Measurements from ENCODE around the gene PUSL1.

PUSL1 gene, protein sequence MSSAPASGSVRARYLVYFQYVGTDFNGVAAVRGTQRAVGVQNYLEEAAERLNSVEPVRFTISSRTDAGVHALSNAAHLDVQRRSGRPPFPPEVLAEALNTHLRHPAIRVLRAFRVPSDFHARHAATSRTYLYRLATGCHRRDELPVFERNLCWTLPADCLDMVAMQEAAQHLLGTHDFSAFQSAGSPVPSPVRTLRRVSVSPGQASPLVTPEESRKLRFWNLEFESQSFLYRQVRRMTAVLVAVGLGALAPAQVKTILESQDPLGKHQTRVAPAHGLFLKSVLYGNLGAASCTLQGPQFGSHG

DNA sequence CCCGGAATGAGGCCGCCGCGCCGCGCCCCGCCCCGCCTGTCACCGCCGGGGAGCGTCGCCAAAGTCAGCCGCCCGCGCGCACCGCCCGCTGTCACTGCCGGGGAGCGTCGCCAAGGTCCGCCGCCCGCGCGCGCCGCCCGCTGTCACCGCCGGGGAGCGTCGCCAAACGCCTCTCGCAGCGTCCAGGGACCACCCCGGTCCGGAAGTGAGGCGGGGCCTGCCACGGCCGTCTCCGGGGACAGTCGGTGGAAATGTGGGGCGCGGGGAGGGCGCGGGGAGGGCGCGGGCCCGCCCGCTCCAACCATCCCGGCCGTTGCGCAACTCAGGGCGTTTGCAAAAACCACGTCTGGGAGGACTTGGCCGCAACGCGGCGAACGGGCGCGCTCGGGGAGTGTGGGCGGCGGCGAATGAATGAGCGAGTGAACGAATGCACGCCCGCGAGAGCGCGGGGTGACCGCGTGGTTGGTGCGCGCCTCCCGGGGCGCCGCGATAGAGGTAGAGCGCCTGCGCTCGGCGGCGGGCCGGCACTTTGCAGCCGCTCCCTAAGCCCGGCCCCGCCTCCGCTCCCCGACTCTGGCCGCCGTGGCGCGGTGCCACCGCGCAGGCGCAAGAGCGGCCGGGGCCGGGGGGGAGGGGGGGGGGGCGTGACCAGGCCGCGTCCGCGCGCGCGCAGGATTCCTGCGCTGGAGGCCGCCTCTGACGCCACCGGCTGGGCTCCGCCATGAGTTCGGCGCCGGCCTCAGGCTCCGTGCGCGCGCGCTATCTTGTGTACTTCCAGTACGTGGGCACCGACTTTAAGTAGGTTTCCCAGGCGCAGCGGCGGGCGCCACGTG lies at the start of gene PUSL1, which contains the start of gene ACAP3:
Gene PUSL1, plus strand, starts transcription at position 675 of the 833 bp plus-strand sequence. Its CDS starts 47 bp downstream, at position 722.
Gene ACAP3, minus strand, starts transcription at position 8 of the 833 bp plus-strand sequence. CDS start 115 bp downstream, outside the sequence.
- in situ Hi-C loops (cut with HindIII; ENCODE audit: low sequenced_read_pairs) = no loop called here

DNA sequence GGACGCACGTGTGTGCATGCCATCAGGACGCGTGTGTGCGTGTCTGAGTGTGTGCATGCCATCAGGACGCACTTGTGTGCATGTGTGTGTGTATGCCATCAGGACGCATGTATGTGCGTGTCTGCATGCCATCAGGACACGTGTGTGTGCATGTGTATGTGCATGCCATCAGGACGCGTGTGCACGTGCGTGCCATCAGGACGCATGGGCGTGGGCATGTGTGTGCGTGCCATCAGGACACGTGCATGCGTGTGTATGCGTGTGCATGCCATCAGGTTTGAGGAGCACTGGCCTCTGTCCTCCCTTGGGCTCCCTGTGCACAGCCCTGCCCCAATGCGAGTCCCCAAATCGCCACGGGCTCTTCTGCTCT lies 49.3 kb upstream of the PUSL1 start:
- in situ Hi-C loops (cut with HindIII; ENCODE audit: low sequenced_read_pairs) = no loop called here

DNA sequence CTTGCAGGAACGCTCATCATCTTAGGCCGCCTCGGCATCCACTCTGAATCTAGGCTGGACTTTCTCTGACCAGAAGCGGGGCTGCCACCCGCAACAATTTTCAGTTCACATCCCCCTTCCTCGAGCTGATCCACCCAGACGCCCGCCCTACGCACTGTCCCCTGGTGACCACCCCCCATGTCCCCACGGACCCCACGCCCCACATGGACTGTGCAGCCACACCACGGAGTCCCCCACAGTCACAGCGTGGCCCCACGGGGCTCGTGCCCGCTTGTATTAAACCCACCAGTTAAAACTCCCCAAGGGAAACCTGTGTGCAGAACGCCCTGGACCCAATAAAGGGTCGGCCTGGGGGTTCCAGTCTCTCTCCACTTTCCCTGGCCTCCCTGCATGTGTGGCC lies 48.9 kb upstream of the PUSL1 start:
- in situ Hi-C loops (cut with HindIII; ENCODE audit: low sequenced_read_pairs) = no loop called here

- in situ Hi-C loops (cut with HindIII; ENCODE audit: low sequenced_read_pairs) = no loop called here
Measured at GRCh38 chr1:1259951-1260600, 48.3 kb upstream of the PUSL1 start.

GRCh38 chr1:1260843-1261560 lies 47.4 kb upstream of the PUSL1 start:
- in situ Hi-C loops (cut with HindIII; ENCODE audit: low sequenced_read_pairs) = no loop called here

GRCh38 chr1:1262071-1262470 lies 46.3 kb upstream of the PUSL1 start:
- in situ Hi-C loops (cut with HindIII; ENCODE audit: low sequenced_read_pairs) = no loop called here

GRCh38 chr1:1262758-1263157 lies 45.6 kb upstream of the PUSL1 start:
- in situ Hi-C loops (cut with HindIII; ENCODE audit: low sequenced_read_pairs) = no loop called here

GRCh38 chr1:1264026-1264425 lies 44.4 kb upstream of the PUSL1 start:
- in situ Hi-C loops (cut with HindIII; ENCODE audit: low sequenced_read_pairs) = no loop called here

- in situ Hi-C loops (cut with HindIII; ENCODE audit: low sequenced_read_pairs) = no loop called here
Measured at GRCh38 chr1:1264868-1265272, 43.5 kb upstream of the PUSL1 start.

- in situ Hi-C loops (cut with HindIII; ENCODE audit: low sequenced_read_pairs) = no loop called here
Measured at GRCh38 chr1:1267488-1268283, 40.7 kb upstream of the PUSL1 start.

DNA sequence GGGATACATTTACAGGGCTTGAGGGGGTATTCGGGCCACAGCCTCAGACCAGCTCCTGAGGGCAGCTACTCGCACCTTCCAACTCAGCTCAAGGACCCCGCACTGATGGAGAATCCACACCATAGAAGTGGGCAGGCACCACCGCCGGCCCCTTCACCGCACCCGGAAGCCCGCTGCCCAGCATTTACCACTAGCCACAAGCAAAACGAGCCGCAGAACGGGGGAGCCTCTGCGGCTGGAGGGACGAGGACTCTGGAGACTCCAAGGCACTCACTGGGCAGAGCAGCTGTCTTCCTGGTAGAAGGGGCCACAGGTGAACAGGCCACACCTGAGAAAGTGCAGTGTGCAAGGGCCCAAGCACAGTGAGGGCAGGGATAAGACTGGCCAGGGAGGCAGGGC lies 40.1 kb upstream of the PUSL1 start:
- in situ Hi-C loops (cut with HindIII; ENCODE audit: low sequenced_read_pairs) = no loop called here

DNA sequence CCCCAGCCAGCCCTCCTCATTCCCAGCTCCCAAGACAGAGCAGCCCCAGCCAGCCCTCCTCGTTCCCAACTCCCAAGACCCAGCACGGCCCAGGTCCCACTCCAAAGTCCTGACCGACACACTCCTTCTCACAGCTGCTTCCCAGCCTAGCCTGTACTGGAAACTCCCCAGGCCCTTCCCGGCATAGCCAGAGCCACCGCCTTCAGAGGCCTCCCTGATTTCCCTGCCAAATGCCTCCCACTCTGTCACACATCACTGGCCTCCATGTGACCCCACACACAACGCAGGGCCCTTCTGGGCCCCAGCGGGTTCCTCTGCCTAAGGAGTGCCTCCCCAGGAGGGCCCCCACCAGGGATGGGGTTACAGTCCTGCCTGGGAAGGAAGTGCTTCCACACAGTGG lies 37.6 kb upstream of the PUSL1 start:
- in situ Hi-C loops (cut with HindIII; ENCODE audit: low sequenced_read_pairs) = no loop called here

GRCh38 chr1:1272341-1273208 lies 35.8 kb upstream of the PUSL1 start:
- in situ Hi-C loops (cut with HindIII; ENCODE audit: low sequenced_read_pairs) = no loop called here

GRCh38 chr1:1273209-1273511 lies 35.2 kb upstream of the PUSL1 start:
- in situ Hi-C loops (cut with HindIII; ENCODE audit: low sequenced_read_pairs) = no loop called here

- in situ Hi-C loops (cut with HindIII; ENCODE audit: low sequenced_read_pairs) = no loop called here
Measured at GRCh38 chr1:1273512-1274298, 34.7 kb upstream of the PUSL1 start, which contains the start of gene UBE2J2. Gene UBE2J2, minus strand, starts transcription at chr1:1273854. Its CDS starts 5,862 bp downstream, at chr1:1267992.

DNA sequence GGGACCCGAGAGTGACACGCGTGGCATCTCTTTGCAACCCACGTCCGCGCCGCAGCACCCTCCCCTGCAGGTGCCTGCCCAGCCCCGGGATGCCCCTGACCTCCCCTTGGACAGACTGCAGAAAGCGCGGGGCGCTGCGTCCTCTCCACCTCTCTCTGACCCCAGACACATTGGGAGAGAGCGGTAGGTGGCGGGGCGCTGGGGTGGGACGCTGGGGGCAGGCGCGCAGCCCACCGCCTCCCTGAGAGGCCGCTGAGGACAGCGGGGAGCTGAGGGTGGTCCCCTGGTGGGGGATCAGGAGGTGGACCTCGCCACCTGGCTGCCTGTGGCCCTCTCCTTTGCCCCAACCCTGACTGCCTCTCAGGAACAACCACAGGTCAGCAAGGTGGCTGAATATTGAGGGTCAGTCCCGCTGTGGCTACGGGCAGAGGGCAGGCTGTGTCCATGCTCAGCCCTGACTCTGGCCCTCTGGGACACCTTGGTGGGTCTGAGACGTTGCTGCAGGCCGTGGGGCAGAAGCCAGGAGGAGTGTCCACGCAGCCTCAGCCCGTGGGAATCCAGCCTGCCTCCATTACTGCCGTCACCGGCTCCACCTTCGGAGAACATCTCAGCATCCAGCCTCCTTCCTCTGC lies 34.0 kb upstream of the PUSL1 start:
- in situ Hi-C loops (cut with HindIII; ENCODE audit: low sequenced_read_pairs) = no loop called here

GRCh38 chr1:1274931-1275431 lies 33.4 kb upstream of the PUSL1 start:
- in situ Hi-C loops (cut with HindIII; ENCODE audit: low sequenced_read_pairs) = no loop called here

DNA sequence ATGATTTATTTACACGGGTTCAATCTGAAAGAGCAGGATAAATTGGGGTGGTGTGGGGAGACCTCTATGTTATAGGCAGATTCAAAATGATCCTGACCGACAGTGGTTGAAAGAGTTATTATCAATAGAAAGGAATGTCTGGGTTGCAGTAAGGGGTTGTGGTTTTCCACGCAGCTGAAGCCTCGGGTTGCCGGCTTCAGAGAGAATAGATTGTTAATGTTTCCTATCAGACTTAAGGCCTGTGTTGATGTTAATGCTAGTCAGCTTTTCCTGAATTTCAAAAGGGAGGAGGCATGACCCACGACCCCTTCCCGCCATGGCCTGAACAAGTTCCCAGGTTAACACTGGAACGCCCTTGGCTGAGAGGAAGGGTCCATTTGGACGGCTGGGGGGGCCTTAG lies 32.6 kb upstream of the PUSL1 start:
- in situ Hi-C loops (cut with HindIII; ENCODE audit: low sequenced_read_pairs) = no loop called here

All from DLD1 (cell line).